IMR-90 (cell line): Measurements from ENCODE around the gene ARPC5. TPM values are rescaled to one million over a fixed set of nuclear protein-coding genes. Genes with fewer than 3 reads are reported as not detected.

Source experiments
- ATAC-seq: fragments of 200-7000 bp; cut with Tn5 transposase; 2 replicates; pipeline ENCODE4 v1.9.1; 2020; ENCODE audit warnings: low read depth, mild to moderate bottlenecking, moderate library complexity
- BruUV-seq: library from RNA; stranded (reverse); fragments of 400-500 nt; replicated peaks from 2 replicates; lab custom pipeline; 2021; lab: Mats Ljungman, UMichigan
- CTCF ChIA-PET: fragments of 300-600 bp; formaldehyde crosslinking; extraction: SDS; loops from one replicate; lab custom pipeline; 2021; ENCODE audit warnings: antibody characterized with exemption; lab: Yijun Ruan, JAX
- POLR2A ChIA-PET: fragments of 300-600 bp; sonication (Branson Sonifier 250); formaldehyde crosslinking; loops from one replicate; lab custom pipeline; 2022; ENCODE audit warnings: antibody characterized with exemption; ENCODE audit not compliant: unreplicated experiment; lab: Charles Lee
- DNase-seq: peaks from one replicate; pipeline ENCODE4 v3.0.0; 2013
- H2AFZ ChIP-seq: replicated peaks from 2 replicates; pipeline ENCODE3; 2013; ENCODE audit warnings: low read length, mild to moderate bottlenecking; ENCODE audit not compliant: poor library complexity
- H2AK5ac ChIP-seq: 2 replicates; pipeline ENCODE4 v1.6.1; 2013; ENCODE audit warnings: low read depth, low read length, inconsistent platforms
- H2AK9ac ChIP-seq: replicated peaks from 2 replicates; pipeline ENCODE3; 2013; ENCODE audit warnings: mild to moderate bottlenecking, low read depth, low read length, moderate library complexity; ENCODE audit not compliant: poor library complexity
- H2BK120ac ChIP-seq: 2 replicates; pipeline ENCODE4 v1.6.1; 2013; ENCODE audit warnings: low read depth, low read length, inconsistent platforms
- H2BK15ac ChIP-seq: 3 replicates; pipeline ENCODE4 v1.6.1; 2013; ENCODE audit warnings: low read depth, low read length, inconsistent platforms
- H2BK20ac ChIP-seq: 2 replicates; pipeline ENCODE4 v1.6.1; 2013; ENCODE audit warnings: low read depth, mild to moderate bottlenecking, inconsistent platforms, low read length, moderate library complexity
- H2BK5ac ChIP-seq: 2 replicates; pipeline ENCODE4 v1.6.1; 2013; ENCODE audit warnings: mild to moderate bottlenecking, low read depth, low read length, inconsistent platforms; ENCODE audit not compliant: poor library complexity, severe bottlenecking
- H3K14ac ChIP-seq: replicated peaks from 2 replicates; pipeline ENCODE4 v1.6.1; 2013; ENCODE audit warnings: low read depth, low read length, inconsistent platforms
- H3K18ac ChIP-seq: 2 replicates; pipeline ENCODE4 v1.6.1; 2013; ENCODE audit warnings: low read depth, low read length, control low read depth
- H3K23ac ChIP-seq: 2 replicates; pipeline ENCODE4 v1.6.1; 2013; ENCODE audit warnings: low read depth, low read length, inconsistent platforms
- H3K27ac ChIP-seq: 2 replicates; pipeline ENCODE4 v1.5.1; 2013; ENCODE audit warnings: mild to moderate bottlenecking, control low read depth, low read length; ENCODE audit not compliant: insufficient read depth
- H3K27me3 ChIP-seq: 2 replicates; pipeline ENCODE4 v1.6.1; 2013; ENCODE audit warnings: low read length; ENCODE audit not compliant: control insufficient read depth, insufficient read depth
- H3K36me3 ChIP-seq: 2 replicates; pipeline ENCODE4 v1.6.1; 2013; ENCODE audit warnings: low read length, mixed read lengths; ENCODE audit not compliant: control insufficient read depth, insufficient read depth
- H3K4ac ChIP-seq: 2 replicates; pipeline ENCODE4 v1.6.1; 2013; ENCODE audit warnings: low read depth, low read length, inconsistent platforms
- H3K4me1 ChIP-seq: 2 replicates; pipeline ENCODE4 v1.6.1; 2013; ENCODE audit warnings: low read length, mixed read lengths; ENCODE audit not compliant: control insufficient read depth, insufficient read depth
- H3K4me2 ChIP-seq: 2 replicates; pipeline ENCODE4 v1.6.1; 2013; ENCODE audit warnings: low read depth, mild to moderate bottlenecking, control low read depth, low read length, moderate library complexity
- H3K4me3 ChIP-seq: 2 replicates; pipeline ENCODE4 v1.5.1; 2013; ENCODE audit warnings: low read depth, mild to moderate bottlenecking, control low read depth, low read length, moderate library complexity; ENCODE audit not compliant: insufficient read depth
- H3K56ac ChIP-seq: 2 replicates; pipeline ENCODE4 v1.6.1; 2013; ENCODE audit warnings: low read length, inconsistent platforms; ENCODE audit not compliant: insufficient read depth; ENCODE audit errors: extremely low read depth
- H3K79me1 ChIP-seq, 2 experiments: 2 replicates each; pipeline ENCODE4 v1.6.1; 2013; ENCODE audit warnings: low read length in 2 of 2, inconsistent platforms in 1 of 2, low read depth in 1 of 2
- H3K9ac ChIP-seq: 2 replicates; pipeline ENCODE4 v1.6.1; 2013; ENCODE audit warnings: low read depth, low read length, control low read depth
- H3K9me1 ChIP-seq: 2 replicates; pipeline ENCODE4 v1.6.1; 2013; ENCODE audit warnings: low read length, inconsistent platforms; ENCODE audit not compliant: insufficient read depth
- H3K9me3 ChIP-seq: 2 replicates; pipeline ENCODE4 v1.6.1; 2013; ENCODE audit warnings: low read length; ENCODE audit not compliant: control insufficient read depth, insufficient read depth
- H4K20me1 ChIP-seq: 2 replicates; pipeline ENCODE4 v1.6.1; 2013; ENCODE audit warnings: low read length, inconsistent platforms; ENCODE audit not compliant: insufficient read depth
- H4K5ac ChIP-seq: 2 replicates; pipeline ENCODE4 v1.6.1; 2013; ENCODE audit warnings: mild to moderate bottlenecking, low read depth, low read length, control low read depth
- H4K8ac ChIP-seq, 2 experiments: 2 replicates each; pipeline ENCODE4 v1.6.1; 2013; ENCODE audit warnings: low read depth in 2 of 2, low read length in 2 of 2, control low read depth in 1 of 2, inconsistent platforms in 1 of 2
- H4K91ac ChIP-seq: 2 replicates; pipeline ENCODE4 v1.6.1; 2013; ENCODE audit warnings: low read depth, low read length, inconsistent platforms; ENCODE audit not compliant: insufficient read depth
- BHLHE40 ChIP-seq: fragments of 150-350 bp; IDR thresholded peaks from 2 replicates; pipeline ENCODE4 v1.6.1; 2016; ENCODE audit warnings: mild to moderate bottlenecking, low read depth, low read length
- CEBPB ChIP-seq: IDR thresholded peaks from 2 replicates; pipeline ENCODE4 v1.6.1; 2012; ENCODE audit warnings: low read depth, low read length, improper control_type of control experiment
- CHD1 ChIP-seq: IDR thresholded peaks from 2 replicates; pipeline ENCODE4 v1.6.1; 2012; ENCODE audit warnings: low read depth, low read length, improper control_type of control experiment
- FOS ChIP-seq: fragments of 150-350 bp; IDR thresholded peaks from 2 replicates; pipeline ENCODE4 v1.6.1; 2016; ENCODE audit warnings: low read depth, low read length
- MAFK ChIP-seq: IDR thresholded peaks from 2 replicates; pipeline ENCODE4 v1.6.1; 2012; ENCODE audit warnings: low read depth, low read length, improper control_type of control experiment
- MAZ ChIP-seq: IDR thresholded peaks from 2 replicates; pipeline ENCODE4 v1.6.1; 2012; ENCODE audit warnings: low read depth, mild to moderate bottlenecking, low read length, improper control_type of control experiment, moderate library complexity, borderline replicate concordance
- MXI1 ChIP-seq: IDR thresholded peaks from 2 replicates; pipeline ENCODE4 v1.6.1; 2012; ENCODE audit warnings: low read depth, mild to moderate bottlenecking, low read length, moderate library complexity, borderline replicate concordance
- NFE2L2 ChIP-seq: fragments of 150-350 bp; IDR thresholded peaks from 2 replicates; pipeline ENCODE4 v1.6.1; 2016; ENCODE audit warnings: low read depth, mild to moderate bottlenecking, low read length
- POLR2A ChIP-seq: IDR thresholded peaks from 2 replicates; pipeline ENCODE4 v1.6.1; 2012; ENCODE audit warnings: mild to moderate bottlenecking, low read depth, low read length
- RAD21 ChIP-seq: IDR thresholded peaks from 2 replicates; pipeline ENCODE4 v1.6.1; 2012; ENCODE audit warnings: low read length, improper control_type of control experiment
- RCOR1 ChIP-seq: IDR thresholded peaks from 2 replicates; pipeline ENCODE4 v1.6.1; 2012; ENCODE audit warnings: mild to moderate bottlenecking, low read length, improper control_type of control experiment; ENCODE audit not compliant: insufficient replicate concordance
- RFX5 ChIP-seq: IDR thresholded peaks from 2 replicates; pipeline ENCODE4 v1.8.0; 2012; ENCODE audit warnings: low read depth, mild to moderate bottlenecking, low read length, moderate library complexity
- SMC3 ChIP-seq: fragments of 150-350 bp; IDR thresholded peaks from 2 replicates; pipeline ENCODE4 v1.6.1; 2016; ENCODE audit warnings: low read depth, mild to moderate bottlenecking, antibody characterized with exemption, low read length, moderate library complexity
- WGBS, 2 experiments: methylation state at CpG; one replicate each; pipeline versions ENCODE4 v1.1.5 to v1.1.7; 2013; ENCODE audit warnings: missing lambda C conversion rate in 2 of 2; ENCODE audit not compliant: insufficient read length in 1 of 2; ENCODE audit errors: extremely low coverage in 2 of 2; 5-methylcytosine and 5-hydroxymethylcytosine counted together
- dilution Hi-C: fragments of 300-500 bp; cut with HindIII; formaldehyde crosslinking; loops from one replicate; pipeline ENCODE4 v1.14.3; 2018; ENCODE audit warnings: low sequenced_read_pairs; ENCODE audit not compliant: unreplicated experiment
- in situ Hi-C: fragments of 300-500 bp; cut with MboI; formaldehyde crosslinking; loops from 3 replicates; pipeline ENCODE4 v1.14.3; 2019; ENCODE audit warnings: low sequenced_read_pairs, inconsistent platforms, mixed read lengths
- intact Hi-C: fragments of 100-400 bp; cut with micrococcal nuclease; formaldehyde crosslinking; loops from 2 replicates; pipeline ENCODE4 v1.10.0; 2022
- polyA plus RNA-seq, 3 experiments: library from polyadenylated mRNA; depleted of rRNA; stranded (reverse); fragments of >200 nt; gene quantifications; 2 replicates each; pipeline ENCODE4 v1.2.3, GENCODE V29; 2012; ENCODE audit warnings: low replicate concordance in 1 of 3
- total RNA-seq: library from RNA; depleted of rRNA; stranded (reverse); fragments of >200 nt; gene quantifications from 2 replicates; pipeline ENCODE4 v1.2.3, GENCODE V29; 2012
- TF ChIP-seq, protein P1 (sequence below): conservative IDR thresholded peaks from 2 replicates; pipeline ENCODE4 v1.5.1; 2012; ENCODE audit warnings: mild to moderate bottlenecking, low read depth, low read length, improper control_type of control experiment
- TF ChIP-seq, protein P2 (sequence below): fragments of 150-350 bp; IDR thresholded peaks from 2 replicates; pipeline ENCODE4 v1.6.1; 2017; ENCODE audit warnings: mild to moderate bottlenecking, antibody characterized with exemption, low read length, low read depth
- TF ChIP-seq, protein P3 (sequence below): fragments of 150-350 bp; IDR thresholded peaks from 2 replicates; pipeline ENCODE4 v1.6.1; 2016; ENCODE audit warnings: low read depth, mild to moderate bottlenecking, low read length, moderate library complexity, borderline replicate concordance

ARPC5 gene
- total and polyA plus RNA-seq, 2 of the 4 experiments (the other 2 are of a cell fraction) = 132 to 212 TPM

DNA sequence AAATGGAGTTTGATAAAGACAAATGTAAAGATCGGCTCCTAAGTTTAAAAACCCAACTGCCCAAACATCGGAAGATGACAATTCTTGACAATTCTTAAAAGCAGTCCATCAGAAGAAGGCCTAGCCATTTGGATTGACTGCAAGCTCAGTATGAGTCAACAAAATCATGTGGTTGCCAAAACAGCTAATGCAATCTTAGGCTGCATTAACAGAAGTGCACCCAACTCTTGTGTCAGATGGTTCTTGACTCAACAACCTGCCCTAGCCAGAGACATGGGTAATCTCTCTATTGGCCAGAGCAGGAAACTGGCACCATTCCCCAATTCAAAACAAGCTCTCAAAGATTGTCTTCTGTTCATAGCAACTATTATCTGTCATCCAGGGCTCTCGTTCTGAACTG is 35.4 kb downstream of the ARPC5 start:
- Histone ChIP-seq H4K8ac (no peak overlapping the region), H3K56ac (no peak overlapping the region), H4K5ac (no peak overlapping the region), H2BK5ac (no peak overlapping the region), H3K18ac (no peak overlapping the region), H2BK20ac (no peak overlapping the region), H2AK5ac (no peak overlapping the region), H3K4me3 (no peak overlapping the region), H3K27me3 (no peaks in the 10 kb centered on the region), H2BK15ac (no peak overlapping the region), H3K9me3 (no peaks in the 10 kb centered on the region), H3K14ac (no peak overlapping the region), H3K27ac (no peak overlapping the region), H3K4ac (no peak overlapping the region), H2AFZ (no peak overlapping the region), H3K36me3 (no peaks in the 10 kb centered on the region), H3K9ac (no peak overlapping the region), H2BK120ac (no peak overlapping the region), H3K9me1 (peaks cover 5% of the 10 kb centered on the region; the same call in 1 of the 2 replicates), H3K23ac (no peak overlapping the region), H4K91ac (no peak overlapping the region), H3K4me1 (peaks cover 7% of the 10 kb centered on the region), H2AK9ac (no peak overlapping the region), H3K79me1 (no peaks in the 10 kb centered on the region), H4K20me1 (no peaks in the 10 kb centered on the region), H3K4me2 (no peak overlapping the region)
- intact Hi-C loops (no loop called here), dilution Hi-C loops (no loop called here), in situ Hi-C loops (no loop called here)
- DNase-seq (peak; percentile 92), ATAC-seq (peak; percentile 44)
- TF ChIP-seq RAD21 (no peak), MXI1 (no peak), SMC3 (no peak), POLR2A (no peak), MAZ (no peak), RFX5 (no peak), FOS (no peak), RCOR1 (no peak), CHD1 (no peak), CEBPB (peak; percentile 86), MAFK (no peak), BHLHE40 (no peak), NFE2L2 (peak; percentile 50; the same call in 1 of the 2 replicates)
- TF ChIP-seq, protein P1, sequence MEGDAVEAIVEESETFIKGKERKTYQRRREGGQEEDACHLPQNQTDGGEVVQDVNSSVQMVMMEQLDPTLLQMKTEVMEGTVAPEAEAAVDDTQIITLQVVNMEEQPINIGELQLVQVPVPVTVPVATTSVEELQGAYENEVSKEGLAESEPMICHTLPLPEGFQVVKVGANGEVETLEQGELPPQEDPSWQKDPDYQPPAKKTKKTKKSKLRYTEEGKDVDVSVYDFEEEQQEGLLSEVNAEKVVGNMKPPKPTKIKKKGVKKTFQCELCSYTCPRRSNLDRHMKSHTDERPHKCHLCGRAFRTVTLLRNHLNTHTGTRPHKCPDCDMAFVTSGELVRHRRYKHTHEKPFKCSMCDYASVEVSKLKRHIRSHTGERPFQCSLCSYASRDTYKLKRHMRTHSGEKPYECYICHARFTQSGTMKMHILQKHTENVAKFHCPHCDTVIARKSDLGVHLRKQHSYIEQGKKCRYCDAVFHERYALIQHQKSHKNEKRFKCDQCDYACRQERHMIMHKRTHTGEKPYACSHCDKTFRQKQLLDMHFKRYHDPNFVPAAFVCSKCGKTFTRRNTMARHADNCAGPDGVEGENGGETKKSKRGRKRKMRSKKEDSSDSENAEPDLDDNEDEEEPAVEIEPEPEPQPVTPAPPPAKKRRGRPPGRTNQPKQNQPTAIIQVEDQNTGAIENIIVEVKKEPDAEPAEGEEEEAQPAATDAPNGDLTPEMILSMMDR = no peak
- TF ChIP-seq, protein P2, sequence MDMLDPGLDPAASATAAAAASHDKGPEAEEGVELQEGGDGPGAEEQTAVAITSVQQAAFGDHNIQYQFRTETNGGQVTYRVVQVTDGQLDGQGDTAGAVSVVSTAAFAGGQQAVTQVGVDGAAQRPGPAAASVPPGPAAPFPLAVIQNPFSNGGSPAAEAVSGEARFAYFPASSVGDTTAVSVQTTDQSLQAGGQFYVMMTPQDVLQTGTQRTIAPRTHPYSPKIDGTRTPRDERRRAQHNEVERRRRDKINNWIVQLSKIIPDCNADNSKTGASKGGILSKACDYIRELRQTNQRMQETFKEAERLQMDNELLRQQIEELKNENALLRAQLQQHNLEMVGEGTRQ = no peak
- TF ChIP-seq, protein P3, sequence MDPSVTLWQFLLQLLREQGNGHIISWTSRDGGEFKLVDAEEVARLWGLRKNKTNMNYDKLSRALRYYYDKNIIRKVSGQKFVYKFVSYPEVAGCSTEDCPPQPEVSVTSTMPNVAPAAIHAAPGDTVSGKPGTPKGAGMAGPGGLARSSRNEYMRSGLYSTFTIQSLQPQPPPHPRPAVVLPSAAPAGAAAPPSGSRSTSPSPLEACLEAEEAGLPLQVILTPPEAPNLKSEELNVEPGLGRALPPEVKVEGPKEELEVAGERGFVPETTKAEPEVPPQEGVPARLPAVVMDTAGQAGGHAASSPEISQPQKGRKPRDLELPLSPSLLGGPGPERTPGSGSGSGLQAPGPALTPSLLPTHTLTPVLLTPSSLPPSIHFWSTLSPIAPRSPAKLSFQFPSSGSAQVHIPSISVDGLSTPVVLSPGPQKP = no peak
- WGBS, 2 experiments = 83% methylated on average over 1 of the region's 3 CpGs; no CpG with 5 or more reads in 1 of the 2 experiments
- CTCF ChIA-PET = no interaction called here
- POLR2A ChIA-PET = no interaction called here
- BruUV-seq = no TSS peak
